ENCODE measurements around the gene GYS1. TPM values are rescaled to one million over a fixed set of nuclear protein-coding genes. Genes with fewer than 3 reads are reported as not detected.

Gene GYS1
- total and polyA plus RNA-seq, 8 donors, result 42.5 to 56.3 (median 48.7) TPM

- Histone ChIP-seq H3K9me3 (no peaks in the 10 kb centered on the region), H3K27me3 (peaks cover 0 to 22% of the 10 kb centered on the region in 2 donors), H3K4me3 (no peak overlapping the region), H3K27ac (no peak overlapping the region), H3K36me3 (peaks cover 0 to 66% of the 10 kb centered on the region in 2 donors), H3K4me1 (peaks cover 9 to 20% of the 10 kb centered on the region in 2 donors)
- no peak for DNase-seq
- TF ChIP-seq, protein P1, sequence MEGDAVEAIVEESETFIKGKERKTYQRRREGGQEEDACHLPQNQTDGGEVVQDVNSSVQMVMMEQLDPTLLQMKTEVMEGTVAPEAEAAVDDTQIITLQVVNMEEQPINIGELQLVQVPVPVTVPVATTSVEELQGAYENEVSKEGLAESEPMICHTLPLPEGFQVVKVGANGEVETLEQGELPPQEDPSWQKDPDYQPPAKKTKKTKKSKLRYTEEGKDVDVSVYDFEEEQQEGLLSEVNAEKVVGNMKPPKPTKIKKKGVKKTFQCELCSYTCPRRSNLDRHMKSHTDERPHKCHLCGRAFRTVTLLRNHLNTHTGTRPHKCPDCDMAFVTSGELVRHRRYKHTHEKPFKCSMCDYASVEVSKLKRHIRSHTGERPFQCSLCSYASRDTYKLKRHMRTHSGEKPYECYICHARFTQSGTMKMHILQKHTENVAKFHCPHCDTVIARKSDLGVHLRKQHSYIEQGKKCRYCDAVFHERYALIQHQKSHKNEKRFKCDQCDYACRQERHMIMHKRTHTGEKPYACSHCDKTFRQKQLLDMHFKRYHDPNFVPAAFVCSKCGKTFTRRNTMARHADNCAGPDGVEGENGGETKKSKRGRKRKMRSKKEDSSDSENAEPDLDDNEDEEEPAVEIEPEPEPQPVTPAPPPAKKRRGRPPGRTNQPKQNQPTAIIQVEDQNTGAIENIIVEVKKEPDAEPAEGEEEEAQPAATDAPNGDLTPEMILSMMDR (IDR thresholded peaks at IDR 0.05), result no peak
- intact Hi-C loops (cut with DNase I), result no loop called here
- ATAC-seq, result no peak
Observed at GRCh38 chr19:49014123-49014869, 21.2 kb upstream of the GYS1 start.

DNA sequence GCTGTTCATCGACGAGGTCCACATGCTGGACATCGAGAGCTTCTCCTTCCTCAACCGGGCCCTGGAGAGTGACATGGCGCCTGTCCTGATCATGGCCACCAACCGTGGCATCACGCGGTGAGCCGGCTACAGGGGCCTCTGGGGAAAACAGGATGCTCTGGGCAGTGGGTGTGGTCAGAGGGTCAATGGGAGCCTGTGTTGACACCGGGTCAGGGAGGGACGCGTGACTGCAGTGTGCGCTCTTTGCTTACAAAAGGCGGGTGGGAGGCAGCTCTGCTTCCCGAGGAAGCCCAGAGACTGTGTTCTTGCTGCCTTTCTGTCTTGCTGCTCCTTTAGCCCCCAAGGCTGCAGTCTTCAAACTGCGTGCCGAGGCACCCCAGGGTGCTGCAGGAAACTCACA lies 18.1 kb upstream of the GYS1 start:
- no peak for ATAC-seq
- Histone ChIP-seq H3K4me3 (no peak overlapping the region), H3K9me3 (no peaks in the 10 kb centered on the region), H3K4me1 (no peaks in the 10 kb centered on the region), H3K36me3 (peaks cover 0 to 93% of the 10 kb centered on the region in 2 donors), H3K27ac (no peak overlapping the region), H3K27me3 (no peaks in the 10 kb centered on the region)
- TF ChIP-seq, protein P1 (IDR thresholded peaks at IDR 0.05), result no peak
- no peak for DNase-seq
- intact Hi-C loops (cut with DNase I), result no loop called here

- no peak overlapping the region for H3K27ac ChIP-seq
- no peaks in the 10 kb centered on the region for H3K4me1 ChIP-seq
- no peak for ATAC-seq
- peaks cover 0 to 93% of the 10 kb centered on the region in 2 donors for H3K36me3 ChIP-seq
- DNase-seq, result no peak
- H3K27me3 ChIP-seq, result no peaks in the 10 kb centered on the region
- intact Hi-C loops (cut with DNase I), result no loop called here
- H3K9me3 ChIP-seq, result no peaks in the 10 kb centered on the region
- TF ChIP-seq, protein P1 (IDR thresholded peaks at IDR 0.05), result no peak
- no peak overlapping the region for H3K4me3 ChIP-seq
Observed at GRCh38 chr19:49010453-49010852, 17.3 kb upstream of the GYS1 start.

DNA sequence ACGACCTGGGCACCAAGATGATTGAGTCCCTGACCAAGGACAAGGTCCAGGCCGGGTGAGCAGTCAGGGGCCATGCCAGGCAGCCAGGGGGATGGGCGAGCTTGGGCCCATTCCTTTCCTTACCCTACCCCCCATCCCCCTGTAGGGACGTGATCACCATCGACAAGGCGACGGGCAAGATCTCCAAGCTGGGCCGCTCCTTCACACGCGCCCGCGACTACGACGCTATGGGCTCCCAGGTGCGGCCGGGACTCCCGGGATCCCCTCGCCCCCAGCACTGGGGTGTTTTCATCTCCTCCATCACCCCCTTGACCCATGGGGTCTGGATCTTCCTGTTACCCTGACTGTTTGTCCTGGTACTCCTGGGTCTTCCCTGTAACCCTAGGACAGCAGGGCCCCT lies 16.7 kb upstream of the GYS1 start:
- H3K4me3 ChIP-seq, result no peak overlapping the region
- ATAC-seq, result no peak
- H3K4me1 ChIP-seq, result no peaks in the 10 kb centered on the region
- intact Hi-C loops (cut with DNase I), result no loop called here
- TF ChIP-seq, protein P1 (IDR thresholded peaks at IDR 0.05), result no peak
- H3K27me3 ChIP-seq, result no peaks in the 10 kb centered on the region
- H3K9me3 ChIP-seq, result no peaks in the 10 kb centered on the region
- H3K27ac ChIP-seq, result no peak overlapping the region
- H3K36me3 ChIP-seq, result peaks cover 0 to 93% of the 10 kb centered on the region in 2 donors
- no peak for DNase-seq

DNA sequence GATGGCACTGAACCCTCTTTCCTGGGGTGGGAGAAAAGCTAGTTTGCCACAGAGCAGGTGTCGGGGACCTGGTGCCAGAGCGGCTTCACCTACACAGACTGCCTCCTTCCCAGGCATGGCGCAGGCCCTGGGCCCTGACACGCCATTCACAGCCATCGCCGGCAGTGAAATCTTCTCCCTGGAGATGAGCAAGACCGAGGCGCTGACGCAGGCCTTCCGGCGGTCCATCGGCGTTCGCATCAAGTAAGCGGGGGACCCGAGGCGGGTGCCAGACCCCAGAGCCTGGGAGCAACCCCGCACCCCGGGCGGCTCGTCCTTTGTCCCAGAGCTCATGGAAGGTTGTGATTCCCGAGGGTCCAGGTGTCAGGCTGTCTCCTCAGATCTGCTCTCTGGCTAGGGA lies 13.8 kb upstream of the GYS1 start:
- H3K4me3 ChIP-seq, result no peak overlapping the region
- ATAC-seq, result no peak

More for the DNA sequence above, 13.8 kb upstream of the GYS1 start:
- Histone ChIP-seq H3K27ac (no peak overlapping the region), H3K9me3 (no peaks in the 10 kb centered on the region), H3K27me3 (no peaks in the 10 kb centered on the region), H3K36me3 (peaks cover 0 to 99% of the 10 kb centered on the region in 2 donors), H3K4me1 (no peaks in the 10 kb centered on the region)
- TF ChIP-seq, protein P1 (IDR thresholded peaks at IDR 0.05), result no peak
- no peak for DNase-seq
- intact Hi-C loops (cut with DNase I), result no loop called here
